ENCODE data around the gene QPCTL. TPM values are rescaled to one million over a fixed set of nuclear protein-coding genes. Genes with fewer than 3 reads are reported as not detected.
"Not testable (repeated sequence)": the region's sequence is repeated elsewhere in the genome, so short reads cannot be mapped to it uniquely, and the experiment has no call there.

Gene QPCTL
- total RNA-seq, 1 experiment from 2014 or later, result 10.6 TPM

DNA sequence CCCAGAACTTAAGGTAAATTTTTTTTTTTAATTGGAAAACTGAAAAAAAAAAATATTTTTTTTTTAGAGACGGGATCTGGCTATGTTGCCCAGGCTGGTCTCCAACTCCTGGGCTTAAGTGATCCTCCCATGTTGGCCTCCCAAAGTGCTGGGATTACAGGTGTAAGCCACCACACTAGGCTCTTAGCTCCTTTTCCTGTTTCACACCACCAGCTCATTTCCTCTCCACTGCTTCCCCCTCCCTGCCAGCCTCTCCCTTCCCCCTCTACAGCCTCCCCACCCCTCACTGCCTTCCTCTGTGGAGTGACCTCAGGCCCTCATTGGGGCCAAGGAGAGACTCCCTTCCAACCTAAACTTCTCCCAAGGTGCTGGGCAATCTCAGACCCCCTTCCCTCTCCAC, 28.7 kb upstream of the QPCTL start:
- H3K27me3 ChIP-seq, result no peaks in the 10 kb centered on the region; the same call in 1 of the 2 replicates
- peaks cover 3% of the 10 kb centered on the region; the same call in 1 of the 2 replicates for H3K4me1 ChIP-seq
- H3K27ac ChIP-seq, result no peak overlapping the region
- DNase-seq, result no peak
- H3K36me3 ChIP-seq, result no peaks in the 10 kb centered on the region
- no peak overlapping the region for H3K4me3 ChIP-seq
- H3K9me3 ChIP-seq (replicated peaks), result no peaks in the 10 kb centered on the region

- no peaks in the 10 kb centered on the region for H3K27me3 ChIP-seq
- H3K4me1 ChIP-seq, result peaks cover 3% of the 10 kb centered on the region; the same call in 1 of the 2 replicates
- no peaks in the 10 kb centered on the region for H3K9me3 ChIP-seq (replicated peaks)
- DNase-seq, result no peak
- H3K36me3 ChIP-seq, result no peaks in the 10 kb centered on the region
- no peak overlapping the region for H3K4me3 ChIP-seq
- H3K27ac ChIP-seq, result no peak overlapping the region
Measured at GRCh38 chr19:45664575-45664974, 27.9 kb upstream of the QPCTL start.

DNA sequence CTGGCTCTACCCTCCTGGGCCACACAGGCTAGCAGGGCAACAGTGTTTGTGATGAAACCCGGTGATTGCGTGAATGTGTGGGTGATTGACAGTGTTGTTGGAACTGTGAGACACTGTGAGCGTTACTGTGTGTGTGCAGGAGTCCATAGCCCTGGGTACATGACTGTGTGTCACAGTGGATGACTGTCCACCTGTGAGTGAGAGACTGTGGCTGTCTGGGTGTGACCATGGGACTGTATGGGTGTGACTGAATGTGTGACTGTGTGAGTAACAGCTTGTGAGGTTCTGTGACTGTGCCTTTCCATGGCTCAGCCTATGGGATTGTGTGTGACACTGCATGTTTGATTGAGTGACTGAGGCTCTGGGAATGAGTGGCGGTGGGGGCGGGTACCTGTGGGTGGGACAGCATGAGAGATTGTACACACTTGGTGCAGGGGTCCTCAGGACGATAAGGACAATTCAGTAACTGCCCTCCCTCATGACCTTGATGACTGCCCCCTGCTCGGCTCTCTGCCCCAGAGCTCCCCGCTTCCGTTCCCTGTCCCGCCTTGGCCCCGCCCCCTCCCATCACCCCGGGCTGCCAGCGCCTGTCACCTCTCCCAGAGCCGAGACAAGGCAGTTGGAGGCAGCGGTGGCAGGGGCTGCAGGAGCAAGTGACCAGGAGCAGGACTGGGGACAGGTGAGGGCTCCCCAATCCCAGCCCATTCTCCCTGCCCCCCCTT, 24.7 kb upstream of the QPCTL start, which contains the start of gene GIPR:
Gene GIPR, plus strand, starts transcription at position 602 of the 722 bp plus-strand sequence. CDS start 1,300 bp downstream, outside the sequence.
- H3K9me3 ChIP-seq (replicated peaks), result no peaks in the 10 kb centered on the region
- peaks cover 3% of the 10 kb centered on the region; the same call in 1 of the 2 replicates for H3K4me1 ChIP-seq
- H3K4me3 ChIP-seq, result peak within 1 kb of the TSS; percentile 50
- H3K36me3 ChIP-seq, result no peaks in the 10 kb centered on the region
- H3K27me3 ChIP-seq, result no peaks in the 10 kb centered on the region
- no peak within 1 kb of the TSS for H3K27ac ChIP-seq
- DNase-seq, result peak in 1 of 2 experiments; percentile 54

DNA sequence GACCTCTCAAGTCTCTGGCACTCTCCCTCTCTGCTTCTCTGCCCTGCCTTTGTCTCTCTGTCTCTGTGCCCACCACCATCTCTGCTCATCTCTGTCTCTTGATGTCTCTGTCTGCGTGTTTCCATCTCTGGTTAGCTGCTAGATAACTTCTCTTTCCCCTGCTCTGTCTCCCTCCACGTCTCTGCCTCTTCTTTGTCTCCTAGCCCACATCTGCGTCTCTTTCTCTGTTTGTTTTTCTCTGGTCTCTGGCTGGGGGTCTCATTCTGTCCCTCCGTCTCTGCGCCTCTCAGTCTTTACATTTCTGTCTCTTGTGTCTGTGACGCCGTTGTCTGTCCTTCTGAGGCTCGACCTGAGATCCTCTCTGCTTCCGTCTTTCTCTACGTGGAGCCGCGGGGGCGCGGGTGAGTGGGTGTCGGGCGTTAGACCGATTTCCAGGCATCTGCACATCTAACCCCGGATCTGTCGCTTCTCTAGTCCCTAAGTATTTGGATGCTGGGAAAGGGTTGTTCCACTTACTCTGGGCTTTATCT, 24.1 kb upstream of the QPCTL start:
- no peak for DNase-seq
- Histone ChIP-seq H3K9me3 (replicated peaks) (no peaks in the 10 kb centered on the region), H3K27me3 (no peaks in the 10 kb centered on the region), H3K36me3 (no peaks in the 10 kb centered on the region), H3K4me1 (peaks cover 3% of the 10 kb centered on the region; the same call in 1 of the 2 replicates), H3K27ac (no peak overlapping the region), H3K4me3 (peak overlapping the region; percentile 50)

- Histone ChIP-seq H3K36me3 (no peaks in the 10 kb centered on the region), H3K9me3 (replicated peaks) (no peaks in the 10 kb centered on the region), H3K27ac (no peak overlapping the region), H3K4me3 (no peak overlapping the region), H3K4me1 (peaks cover 3% of the 10 kb centered on the region; the same call in 1 of the 2 replicates), H3K27me3 (no peaks in the 10 kb centered on the region)
- DNase-seq, result peak; percentile 69 to 73
Measured at GRCh38 chr19:45670670-45671453, 21.6 kb upstream of the QPCTL start.

DNA sequence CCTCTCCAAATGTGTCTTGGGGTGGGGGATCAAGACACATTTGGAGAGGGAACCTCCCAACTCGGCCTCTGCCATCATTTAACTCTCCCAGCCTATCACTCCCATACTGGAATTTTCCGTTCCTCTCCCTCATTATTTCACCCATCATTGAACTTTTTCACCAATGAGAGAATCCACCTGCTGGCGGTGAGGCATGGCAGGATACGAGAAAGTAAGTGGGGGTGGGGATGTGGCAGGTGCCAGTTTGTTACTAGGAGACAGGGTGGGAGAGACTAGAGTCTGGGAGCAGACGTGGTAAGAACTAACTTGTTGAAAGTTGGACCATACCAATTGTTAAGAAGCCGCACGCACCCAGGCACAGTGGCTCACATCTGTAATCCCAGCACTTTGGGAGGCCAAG, 17.5 kb upstream of the QPCTL start:
- 0 out of 2 replicates have a peak, but pooled peaks cover 4% of the 10 kb centered on the region for H3K27me3 ChIP-seq
- peaks cover 5% of the 10 kb centered on the region; the same call in 1 of the 2 replicates for H3K4me1 ChIP-seq
- H3K4me3 ChIP-seq, result no peak overlapping the region
- H3K36me3 ChIP-seq, result no peaks in the 10 kb centered on the region
- H3K9me3 ChIP-seq (replicated peaks), result no peaks in the 10 kb centered on the region
- no peak for DNase-seq
- no peak overlapping the region for H3K27ac ChIP-seq

GRCh38 chr19:45676851-45677263, 15.6 kb upstream of the QPCTL start:
- no peaks in the 10 kb centered on the region for H3K36me3 ChIP-seq
- DNase-seq, result no peak
- H3K9me3 ChIP-seq (replicated peaks), result no peaks in the 10 kb centered on the region
- H3K27me3 ChIP-seq, result 0 out of 2 replicates have a peak, but pooled peaks cover 4% of the 10 kb centered on the region
- H3K4me3 ChIP-seq, result no peak overlapping the region
- peaks cover 5% of the 10 kb centered on the region; the same call in 1 of the 2 replicates for H3K4me1 ChIP-seq
- H3K27ac ChIP-seq, result no peak overlapping the region

DNA sequence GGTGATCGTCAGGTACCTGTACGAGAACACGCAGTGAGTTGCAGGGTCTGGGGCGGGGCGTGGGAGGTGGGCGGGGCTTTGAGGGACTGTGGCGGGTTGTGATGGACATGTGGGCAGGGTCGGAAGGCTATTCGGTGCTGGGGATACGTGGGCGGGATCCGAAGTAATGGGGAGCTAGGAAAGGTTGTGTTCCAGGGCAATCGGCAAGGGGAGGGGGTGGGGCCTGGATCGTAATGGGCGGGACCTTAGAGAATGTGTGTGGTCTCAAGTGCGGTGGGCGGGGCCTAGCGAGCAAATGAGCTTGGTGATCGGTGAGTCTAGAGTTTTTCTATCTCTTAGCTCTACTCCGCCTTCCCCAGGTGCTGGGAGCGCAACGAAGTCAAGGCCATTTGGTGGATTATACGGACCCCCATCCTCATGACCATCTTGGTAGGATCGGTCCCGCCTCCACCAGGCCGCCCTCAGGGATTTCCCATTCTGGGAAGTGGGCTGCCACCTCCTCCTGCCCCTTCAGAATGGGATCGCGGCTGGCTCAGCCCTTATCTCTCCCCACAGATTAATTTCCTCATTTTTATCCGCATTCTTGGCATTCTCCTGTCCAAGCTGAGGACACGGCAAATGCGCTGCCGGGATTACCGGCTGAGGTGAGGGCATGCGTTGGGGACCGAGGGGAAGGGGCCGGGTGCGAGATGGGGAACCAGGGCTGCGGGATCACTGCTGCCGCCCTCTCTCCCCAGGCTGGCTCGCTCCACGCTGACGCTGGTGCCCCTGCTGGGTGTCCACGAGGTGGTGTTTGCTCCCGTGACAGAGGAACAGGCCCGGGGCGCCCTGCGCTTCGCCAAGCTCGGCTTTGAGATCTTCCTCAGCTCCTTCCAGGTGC, 14.9 kb upstream of the QPCTL start:
- H3K9me3 ChIP-seq (replicated peaks), result no peaks in the 10 kb centered on the region
- H3K36me3 ChIP-seq, result no peaks in the 10 kb centered on the region
- H3K27me3 ChIP-seq, result 0 out of 2 replicates have a peak, but pooled peaks cover 4% of the 10 kb centered on the region
- H3K27ac ChIP-seq, result no peak overlapping the region
- H3K4me3 ChIP-seq, result no peak overlapping the region
- DNase-seq, result peak; percentile 81 to 82
- peaks cover 5% of the 10 kb centered on the region; the same call in 1 of the 2 replicates for H3K4me1 ChIP-seq

GRCh38 chr19:45681391-45682015, 11.0 kb upstream of the QPCTL start:
- Histone ChIP-seq H3K9me3 (replicated peaks) (no peaks in the 10 kb centered on the region), H3K27ac (no peak overlapping the region), H3K36me3 (peaks cover 5% of the 10 kb centered on the region; the same call in 1 of the 2 replicates), H3K27me3 (0 out of 2 replicates have a peak, but pooled peaks cover 3% of the 10 kb centered on the region), H3K4me3 (peak overlapping the region; percentile 38), H3K4me1 (peaks cover 5% of the 10 kb centered on the region; the same call in 1 of the 2 replicates)
- DNase-seq, result peak; percentile 72 to 86

GRCh38 chr19:45682117-45682516, 10.3 kb upstream of the QPCTL start:
- Histone ChIP-seq H3K9me3 (replicated peaks) (no peaks in the 10 kb centered on the region), H3K4me1 (peaks cover 5% of the 10 kb centered on the region; the same call in 1 of the 2 replicates), H3K36me3 (peaks cover 8% of the 10 kb centered on the region; the same call in 1 of the 2 replicates), H3K27ac (no peak overlapping the region), H3K4me3 (no peak overlapping the region), H3K27me3 (no peaks in the 10 kb centered on the region)
- DNase-seq, result no peak

DNA sequence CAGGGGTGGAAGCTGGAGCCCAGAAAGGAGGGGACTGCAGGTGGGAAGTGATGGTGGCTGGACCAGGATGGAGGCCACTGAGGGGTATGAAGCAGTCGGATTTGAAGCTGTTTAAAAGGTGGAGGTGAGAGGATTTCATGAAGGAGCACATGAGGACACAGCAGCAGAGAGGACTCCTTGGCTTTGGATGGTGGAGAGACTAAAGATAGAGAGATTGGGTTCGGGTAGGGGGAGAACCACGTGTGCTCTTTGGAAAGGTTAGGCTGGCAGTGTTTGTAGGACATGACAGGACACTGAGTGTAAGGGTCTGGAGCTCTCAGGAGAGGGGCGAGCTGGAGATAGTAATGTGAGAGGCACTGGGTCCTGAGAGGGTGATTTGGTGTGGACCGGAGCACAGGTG, 9.6 kb upstream of the QPCTL start:
- H3K4me3 ChIP-seq, result no peak overlapping the region
- peaks cover 13% of the 10 kb centered on the region; the same call in 1 of the 2 replicates for H3K36me3 ChIP-seq
- peaks cover under 1% of the 10 kb centered on the region; the same call in 1 of the 2 replicates for H3K4me1 ChIP-seq
- no peak for DNase-seq
- no peaks in the 10 kb centered on the region for H3K9me3 ChIP-seq (replicated peaks)
- no peaks in the 10 kb centered on the region for H3K27me3 ChIP-seq
- no peak overlapping the region for H3K27ac ChIP-seq

DNA sequence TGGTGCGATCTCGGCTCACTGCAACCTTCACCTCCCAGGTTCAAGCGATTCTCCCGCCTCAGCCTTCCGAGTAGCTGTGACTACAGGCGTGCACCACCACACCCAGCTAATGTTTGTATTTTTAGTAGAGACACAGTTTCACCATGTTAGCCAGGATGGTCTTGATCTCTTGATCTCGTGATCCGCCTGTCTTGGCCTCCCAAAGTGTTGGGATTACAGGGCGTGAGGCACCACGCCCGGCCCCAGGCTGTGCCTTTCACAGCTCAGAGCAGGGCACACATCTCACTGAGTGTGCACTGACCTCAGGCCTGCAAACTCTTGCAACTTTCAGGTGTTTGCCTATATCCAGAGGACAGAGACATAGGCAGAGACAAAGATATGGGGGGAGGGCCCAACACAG, 7.4 kb upstream of the QPCTL start:
- not testable (repeated sequence) for H3K4me3 ChIP-seq; H3K27me3 ChIP-seq; H3K27ac ChIP-seq; H3K4me1 ChIP-seq; DNase-seq; H3K9me3 ChIP-seq (replicated peaks)
- peaks cover 17% of the 10 kb centered on the region; the same call in 1 of the 2 replicates for H3K36me3 ChIP-seq

GRCh38 chr19:45687599-45687998, 4.9 kb upstream of the QPCTL start:
- Histone ChIP-seq H3K36me3 (peaks cover 17% of the 10 kb centered on the region; the same call in 1 of the 2 replicates), H3K9me3 (replicated peaks) (no peaks in the 10 kb centered on the region), H3K27me3 (no peaks in the 10 kb centered on the region), H3K4me3 (no peak overlapping the region), H3K27ac (no peak overlapping the region), H3K4me1 (no peaks in the 10 kb centered on the region)
- no peak for DNase-seq
